ACHN (cell line): Measurements from ENCODE around the gene GPC6.
A peak's percentile ranks its signal among the peaks of the same experiment; 100 is the strongest.

ENCODE experiments used
- DNase-seq: peaks from one replicate; pipeline ENCODE4 v3.0.0-alpha.2; 2015
- in situ Hi-C: cut with HindIII; loops from 2 replicates; pipeline ENCODE4 v1.10.0; 2017; ENCODE audit warnings: low sequenced_read_pairs, low pct_ligation_motif_present, low pct_unique_long_range_greater_than_20kb

The GPC6 gene

GRCh38 chr13:93788456-93788855 lies 561.8 kb downstream of the GPC6 start:
- in situ Hi-C loops, result no loop called here
- no peak for DNase-seq

GRCh38 chr13:93789058-93789457 lies 562.5 kb downstream of the GPC6 start:
- no peak for DNase-seq
- in situ Hi-C loops, result no loop called here

GRCh38 chr13:93794197-93794885 lies 567.7 kb downstream of the GPC6 start:
- no peak for DNase-seq
- in situ Hi-C loops, result no loop called here

GRCh38 chr13:93797463-93797862 lies 570.9 kb downstream of the GPC6 start:
- no peak for DNase-seq
- in situ Hi-C loops, result no loop called here

GRCh38 chr13:93800342-93800741 lies 573.7 kb downstream of the GPC6 start:
- in situ Hi-C loops, result no loop called here
- no peak for DNase-seq

GRCh38 chr13:93805736-93806135 lies 579.1 kb downstream of the GPC6 start:
- DNase-seq, result no peak
- in situ Hi-C loops, result no loop called here

GRCh38 chr13:93806861-93807260 lies 580.3 kb downstream of the GPC6 start:
- no peak for DNase-seq
- in situ Hi-C loops, result no loop called here

- in situ Hi-C loops, result no loop called here
- DNase-seq, result no peak
Observed at GRCh38 chr13:93810264-93810663, 583.7 kb downstream of the GPC6 start.

GRCh38 chr13:93811071-93811737 lies 584.6 kb downstream of the GPC6 start:
- DNase-seq, result no peak
- in situ Hi-C loops, result no loop called here

GRCh38 chr13:93811738-93812112 lies 585.1 kb downstream of the GPC6 start:
- in situ Hi-C loops, result no loop called here
- no peak for DNase-seq

- in situ Hi-C loops, result no loop called here
- DNase-seq, result no peak
Observed at GRCh38 chr13:93814658-93815057, 588.1 kb downstream of the GPC6 start.

- DNase-seq, result no peak
- in situ Hi-C loops, result no loop called here
Observed at GRCh38 chr13:93818345-93818744, 591.7 kb downstream of the GPC6 start.

- DNase-seq, result no peak
- in situ Hi-C loops, result no loop called here
Observed at GRCh38 chr13:93819331-93819890, 592.8 kb downstream of the GPC6 start.

GRCh38 chr13:93824286-93824685 lies 597.7 kb downstream of the GPC6 start:
- DNase-seq, result no peak
- in situ Hi-C loops, result no loop called here

GRCh38 chr13:93834051-93834450 lies 607.4 kb downstream of the GPC6 start:
- in situ Hi-C loops, result no loop called here
- DNase-seq, result no peak

- no peak for DNase-seq
- in situ Hi-C loops, result no loop called here
Observed at GRCh38 chr13:93843082-93843481, 616.5 kb downstream of the GPC6 start.

GRCh38 chr13:93847162-93847561 lies 620.6 kb downstream of the GPC6 start:
- in situ Hi-C loops, result no loop called here
- DNase-seq, result peak; percentile 29

- in situ Hi-C loops, result no loop called here
- DNase-seq, result no peak
Observed at GRCh38 chr13:93848247-93848646, 621.6 kb downstream of the GPC6 start.

GRCh38 chr13:93851236-93851635 lies 624.6 kb downstream of the GPC6 start:
- no peak for DNase-seq
- in situ Hi-C loops, result no loop called here

GRCh38 chr13:93853912-93854311 lies 627.3 kb downstream of the GPC6 start:
- DNase-seq, result no peak
- in situ Hi-C loops, result no loop called here
